GM18519 (cell line): ENCODE results near the gene FGGY.
"Not testable (repeated sequence)": the region's sequence is repeated elsewhere in the genome, so short reads cannot be mapped to it uniquely, and the experiment has no call there.

Experiments used
- ATAC-seq: cut with Tn5 transposase; IDR thresholded peaks from one replicate; pipeline ENCODE4 v1.9.1; 2021; ENCODE audit warnings: mild to moderate bottlenecking, moderate library complexity; ENCODE audit not compliant: unreplicated experiment, low FRiP score

Gene FGGY

GRCh38 chr1:59601041-59601441, 304.1 kb downstream of the FGGY start:
- ATAC-seq: no peak

GRCh38 chr1:59601811-59602210, 304.9 kb downstream of the FGGY start:
- no peak for ATAC-seq

GRCh38 chr1:59604191-59604590, 307.3 kb downstream of the FGGY start:
- no peak for ATAC-seq

GRCh38 chr1:59605184-59605583, 308.3 kb downstream of the FGGY start:
- no peak for ATAC-seq

- ATAC-seq: no peak
Measured at GRCh38 chr1:59605761-59606160, 308.9 kb downstream of the FGGY start.

GRCh38 chr1:59609245-59609644, 312.4 kb downstream of the FGGY start:
- no peak for ATAC-seq

- not testable (repeated sequence) for ATAC-seq
Measured at GRCh38 chr1:59610499-59610898, 313.6 kb downstream of the FGGY start.

GRCh38 chr1:59617434-59617833, 320.5 kb downstream of the FGGY start:
- no peak for ATAC-seq

GRCh38 chr1:59619557-59619956, 322.7 kb downstream of the FGGY start:
- ATAC-seq: no peak

- no peak for ATAC-seq
Measured at GRCh38 chr1:59625384-59625783, 328.5 kb downstream of the FGGY start.

- ATAC-seq: no peak
Measured at GRCh38 chr1:59631561-59632255, 334.8 kb downstream of the FGGY start.

GRCh38 chr1:59635097-59635496, 338.2 kb downstream of the FGGY start:
- ATAC-seq: no peak

GRCh38 chr1:59638231-59638711, 341.4 kb downstream of the FGGY start:
- no peak for ATAC-seq

- ATAC-seq: no peak
Measured at GRCh38 chr1:59639266-59639665, 342.4 kb downstream of the FGGY start.

- ATAC-seq: no peak
Measured at GRCh38 chr1:59640851-59641250, 344.0 kb downstream of the FGGY start.

- no peak for ATAC-seq
Measured at GRCh38 chr1:59641836-59642235, 344.9 kb downstream of the FGGY start.

- ATAC-seq: no peak
Measured at GRCh38 chr1:59643526-59643925, 346.6 kb downstream of the FGGY start.

GRCh38 chr1:59645893-59646292, 349.0 kb downstream of the FGGY start:
- no peak for ATAC-seq

- ATAC-seq: not testable (repeated sequence)
Measured at GRCh38 chr1:59653142-59653958, 356.5 kb downstream of the FGGY start.

- no peak for ATAC-seq
Measured at GRCh38 chr1:59653968-59654367, 357.1 kb downstream of the FGGY start.

GRCh38 chr1:59657873-59658465, 361.1 kb downstream of the FGGY start:
- ATAC-seq: no peak
